HT1080 (cell line): ENCODE results near the gene OAS1. TPM values are rescaled to one million over a fixed set of nuclear protein-coding genes. Genes with fewer than 3 reads are reported as not detected.

ENCODE experiments used
- DNase-seq: peaks from one replicate; pipeline ENCODE4 v3.0.0-alpha.2; 2015; ENCODE audit warnings: low read depth
- total RNA-seq: library from RNA; depleted of rRNA; stranded (reverse); fragments of >200 nt; shearing (Covaris generic); gene quantifications from 2 replicates; pipeline ENCODE4 v1.2.3, GENCODE V29; 2014; rRNA removed

OAS1 gene
- total RNA-seq, 1 experiment from 2014 or later, result 5.2 TPM

DNA sequence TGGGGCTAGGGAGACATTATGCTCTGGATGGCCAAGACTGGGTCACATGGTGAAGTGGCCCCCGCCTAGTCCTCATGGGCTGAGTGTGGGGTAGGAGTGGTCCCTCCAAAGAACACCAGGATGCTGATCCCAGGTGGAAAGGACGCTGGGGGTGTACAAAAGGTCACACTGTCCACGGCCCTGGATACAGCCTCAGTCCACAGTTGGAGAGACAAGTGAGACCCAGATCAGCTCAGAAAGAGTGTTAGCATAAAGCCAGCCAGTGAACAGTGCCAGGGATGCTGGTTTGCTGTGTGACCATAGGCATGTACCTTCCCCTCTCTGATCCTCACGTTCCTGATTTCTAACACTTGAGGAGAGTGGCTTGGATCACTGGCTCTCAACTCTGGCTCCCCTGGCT lies 58.2 kb downstream of the OAS1 start:
- no peak for DNase-seq

DNA sequence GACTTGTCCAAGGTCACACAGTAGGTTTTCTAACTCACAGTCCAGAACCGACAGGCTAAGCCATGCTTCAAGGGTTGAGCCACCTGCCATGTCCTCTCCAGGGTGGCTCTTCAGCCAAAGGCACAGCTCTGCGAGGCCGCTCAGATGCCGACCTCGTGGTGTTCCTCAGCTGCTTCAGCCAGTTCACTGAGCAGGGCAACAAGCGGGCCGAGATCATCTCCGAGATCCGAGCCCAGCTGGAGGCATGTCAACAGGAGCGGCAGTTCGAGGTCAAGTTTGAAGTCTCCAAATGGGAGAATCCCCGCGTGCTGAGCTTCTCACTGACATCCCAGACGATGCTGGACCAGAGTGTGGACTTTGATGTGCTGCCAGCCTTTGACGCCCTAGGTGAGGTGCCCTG lies 58.9 kb downstream of the OAS1 start:
- no peak for DNase-seq

DNA sequence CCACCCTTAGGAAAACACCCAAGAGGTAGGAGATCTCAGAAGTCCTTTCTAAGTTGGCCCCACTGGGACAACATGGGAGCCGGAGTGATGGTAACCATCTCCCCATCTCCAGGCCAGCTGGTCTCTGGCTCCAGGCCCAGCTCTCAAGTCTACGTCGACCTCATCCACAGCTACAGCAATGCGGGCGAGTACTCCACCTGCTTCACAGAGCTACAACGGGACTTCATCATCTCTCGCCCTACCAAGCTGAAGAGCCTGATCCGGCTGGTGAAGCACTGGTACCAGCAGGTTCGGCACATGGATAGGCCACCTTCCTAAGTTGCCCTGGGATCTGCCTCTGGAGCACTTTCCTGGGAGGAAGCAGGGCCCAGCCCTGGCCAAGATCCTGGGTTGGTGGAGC lies 60.5 kb downstream of the OAS1 start:
- DNase-seq, result no peak

GRCh38 chr12:112967858-112968257 lies 61.1 kb downstream of the OAS1 start:
- no peak for DNase-seq

Other genes starting within 250 kb of the OAS1 start
- 0.17 TPM in 1 of 2 replicates, not detected in the other for gene RPH3A, start 115.2 kb upstream of the OAS1 start, total RNA-seq
- gene OAS3, start 31.5 kb downstream of the OAS1 start, total RNA-seq, result 14.8 and 15.8 TPM in 2 replicates
- gene OAS2, start 71.6 kb downstream of the OAS1 start, total RNA-seq, result 1.6 and 2.2 TPM in 2 replicates
- 0.05 TPM in 1 of 2 replicates, not detected in the other for gene DTX1, start 149.8 kb downstream of the OAS1 start, total RNA-seq
- gene RASAL1, start 228.8 kb downstream of the OAS1 start, total RNA-seq, result not detected in 2 replicates
- gene CFAP73, start 242.8 kb downstream of the OAS1 start, total RNA-seq, result not detected in 2 replicates